NCI-H2029 treated with DMSO at 0.1 percent for 48 hours (cell line): ENCODE data around the gene OSBPL8.
"Not testable (repeated sequence)": the region's sequence is repeated elsewhere in the genome, so short reads cannot be mapped to it uniquely, and the experiment has no call there.

Experiments
- DNase-seq: peaks from one replicate; lab custom pipeline; 2025; lab: John Stamatoyannopoulos, UW

The OSBPL8 gene

GRCh38 chr12:76422154-76422542 is 137.4 kb downstream of the OSBPL8 start:
- DNase-seq, result no peak

GRCh38 chr12:76421046-76421445 is 138.5 kb downstream of the OSBPL8 start:
- DNase-seq, result no peak

GRCh38 chr12:76420222-76420621 is 139.3 kb downstream of the OSBPL8 start:
- no peak for DNase-seq

GRCh38 chr12:76417116-76417515 is 142.5 kb downstream of the OSBPL8 start:
- no peak for DNase-seq

GRCh38 chr12:76413121-76413520 is 146.4 kb downstream of the OSBPL8 start:
- DNase-seq, result no peak

- no peak for DNase-seq
Measured at GRCh38 chr12:76410781-76411180, 148.8 kb downstream of the OSBPL8 start.

- DNase-seq, result no peak
Measured at GRCh38 chr12:76410371-76410770, 149.2 kb downstream of the OSBPL8 start.

- no peak for DNase-seq
Measured at GRCh38 chr12:76409074-76409473, 150.5 kb downstream of the OSBPL8 start.

GRCh38 chr12:76407710-76408109 is 151.9 kb downstream of the OSBPL8 start:
- no peak for DNase-seq

GRCh38 chr12:76402259-76402658 is 157.3 kb downstream of the OSBPL8 start:
- DNase-seq, result no peak

- no peak for DNase-seq
Measured at GRCh38 chr12:76400136-76400535, 159.4 kb downstream of the OSBPL8 start.

- no peak for DNase-seq
Measured at GRCh38 chr12:76399040-76399439, 160.5 kb downstream of the OSBPL8 start.

GRCh38 chr12:76398106-76398505 is 161.5 kb downstream of the OSBPL8 start:
- DNase-seq, result no peak

GRCh38 chr12:76391461-76391860 is 168.1 kb downstream of the OSBPL8 start:
- DNase-seq, result no peak

- no peak for DNase-seq
Measured at GRCh38 chr12:76387614-76388013, 172.0 kb downstream of the OSBPL8 start.

GRCh38 chr12:76384560-76384959 is 175.0 kb downstream of the OSBPL8 start:
- no peak for DNase-seq

GRCh38 chr12:76383988-76384387 is 175.6 kb downstream of the OSBPL8 start:
- DNase-seq, result no peak

GRCh38 chr12:76379261-76379660 is 180.3 kb downstream of the OSBPL8 start:
- no peak for DNase-seq

GRCh38 chr12:76376876-76377275 is 182.7 kb downstream of the OSBPL8 start:
- not testable (repeated sequence) for DNase-seq

GRCh38 chr12:76375939-76376338 is 183.6 kb downstream of the OSBPL8 start:
- no peak for DNase-seq

- no peak for DNase-seq
Measured at GRCh38 chr12:76375470-76375869, 184.1 kb downstream of the OSBPL8 start.

- DNase-seq, result no peak
Measured at GRCh38 chr12:76374386-76375020, 185.1 kb downstream of the OSBPL8 start.

GRCh38 chr12:76368230-76368629 is 191.3 kb downstream of the OSBPL8 start:
- no peak for DNase-seq

GRCh38 chr12:76366163-76366562 is 193.4 kb downstream of the OSBPL8 start:
- DNase-seq, result no peak
